ENCODE results near the gene RLBP1.

RLBP1 gene

GRCh38 chr15:89217686-89218376 is 3.5 kb downstream of the RLBP1 start:
- Histone ChIP-seq H3K79me2 (ENCODE audit: insufficient read depth, low read length) (no peaks in the 10 kb centered on the region), H3K4me2 (ENCODE audit: low read depth, low read length, poor library complexity, severe bottlenecking) (no peak overlapping the region), H3K36me3 (ENCODE audit: insufficient read depth, low read length) (no peaks in the 10 kb centered on the region), H3K9ac (ENCODE audit: low read depth, low read length, poor library complexity, severe bottlenecking) (no peak overlapping the region), H3K4me1 (ENCODE audit: insufficient read depth, low read length, poor library complexity, severe bottlenecking) (no peaks in the 10 kb centered on the region), H2AFZ (ENCODE audit: low read length) (no peak overlapping the region), H3K4me3 (ENCODE audit: low read length, poor library complexity, severe bottlenecking) (no peak overlapping the region), H3K9me3 (ENCODE audit: insufficient read depth, low read depth, low read length) (no peaks in the 10 kb centered on the region), H4K20me1 (ENCODE audit: insufficient read depth, low read length, poor library complexity, severe bottlenecking) (no peaks in the 10 kb centered on the region), H3F3A (ENCODE audit: low read depth) (no peaks in the 10 kb centered on the region), H3K9me2 (replicated peaks; ENCODE audit: low read depth, low read length) (no peaks in the 10 kb centered on the region), H3K27me3 (ENCODE audit: insufficient read depth, low read length, poor library complexity, severe bottlenecking) (no peaks in the 10 kb centered on the region)
- TF ChIP-seq EZH2phosphoT487 (IDR thresholded peaks at IDR 0.05; ENCODE audit: borderline replicate concordance) (no peak), CTCF (conservative IDR thresholded peaks at IDR 0.05; ENCODE audit: low read length) (no peak)

- Histone ChIP-seq H3K36me3 (ENCODE audit: insufficient read depth, low read length) (no peaks in the 10 kb centered on the region), H3K27me3 (ENCODE audit: insufficient read depth, low read length, poor library complexity, severe bottlenecking) (no peaks in the 10 kb centered on the region), H3K9me2 (replicated peaks; ENCODE audit: low read depth, low read length) (no peaks in the 10 kb centered on the region), H4K20me1 (ENCODE audit: insufficient read depth, low read length, poor library complexity, severe bottlenecking) (no peaks in the 10 kb centered on the region), H3F3A (ENCODE audit: low read depth) (no peaks in the 10 kb centered on the region), H3K79me2 (ENCODE audit: insufficient read depth, low read length) (no peaks in the 10 kb centered on the region), H3K4me2 (ENCODE audit: low read depth, low read length, poor library complexity, severe bottlenecking) (no peak overlapping the region), H3K9ac (ENCODE audit: low read depth, low read length, poor library complexity, severe bottlenecking) (no peak overlapping the region), H3K4me1 (ENCODE audit: insufficient read depth, low read length, poor library complexity, severe bottlenecking) (no peaks in the 10 kb centered on the region), H3K9me3 (ENCODE audit: insufficient read depth, low read depth, low read length) (no peaks in the 10 kb centered on the region), H3K4me3 (ENCODE audit: low read length, poor library complexity, severe bottlenecking) (no peak overlapping the region), H2AFZ (ENCODE audit: low read length) (no peak overlapping the region)
- no peak for TF ChIP-seq EZH2phosphoT487 (IDR thresholded peaks at IDR 0.05; ENCODE audit: borderline replicate concordance)
These were observed 4.3 kb downstream of the RLBP1 start for GRCh38 chr15:89217031-89217430.

- Histone ChIP-seq H3K79me2 (ENCODE audit: insufficient read depth, low read length) (no peaks in the 10 kb centered on the region), H3K27me3 (ENCODE audit: insufficient read depth, low read length, poor library complexity, severe bottlenecking) (no peaks in the 10 kb centered on the region), H3K9ac (ENCODE audit: low read depth, low read length, poor library complexity, severe bottlenecking) (no peak overlapping the region), H4K20me1 (ENCODE audit: insufficient read depth, low read length, poor library complexity, severe bottlenecking) (no peaks in the 10 kb centered on the region), H3K4me1 (ENCODE audit: insufficient read depth, low read length, poor library complexity, severe bottlenecking) (no peaks in the 10 kb centered on the region), H3K9me2 (replicated peaks; ENCODE audit: low read depth, low read length) (no peaks in the 10 kb centered on the region), H3K4me2 (ENCODE audit: low read depth, low read length, poor library complexity, severe bottlenecking) (no peak overlapping the region), H2AFZ (ENCODE audit: low read length) (no peak overlapping the region), H3F3A (ENCODE audit: low read depth) (no peaks in the 10 kb centered on the region), H3K36me3 (ENCODE audit: insufficient read depth, low read length) (no peaks in the 10 kb centered on the region), H3K9me3 (ENCODE audit: insufficient read depth, low read depth, low read length) (no peaks in the 10 kb centered on the region), H3K4me3 (ENCODE audit: low read length, poor library complexity, severe bottlenecking) (no peak overlapping the region)
- TF ChIP-seq EZH2phosphoT487 (IDR thresholded peaks at IDR 0.05; ENCODE audit: borderline replicate concordance) (no peak), CTCF (conservative IDR thresholded peaks at IDR 0.05; ENCODE audit: low read length) (no peak)
These were observed 5.8 kb downstream of the RLBP1 start for GRCh38 chr15:89215627-89216026.

- Histone ChIP-seq H4K20me1 (ENCODE audit: insufficient read depth, low read length, poor library complexity, severe bottlenecking) (no peaks in the 10 kb centered on the region), H3K79me2 (ENCODE audit: insufficient read depth, low read length) (no peaks in the 10 kb centered on the region), H3K9me2 (replicated peaks; ENCODE audit: low read depth, low read length) (no peaks in the 10 kb centered on the region), H2AFZ (ENCODE audit: low read length) (no peak overlapping the region), H3K27me3 (ENCODE audit: insufficient read depth, low read length, poor library complexity, severe bottlenecking) (no peaks in the 10 kb centered on the region), H3K9me3 (ENCODE audit: insufficient read depth, low read depth, low read length) (no peaks in the 10 kb centered on the region), H3K4me2 (ENCODE audit: low read depth, low read length, poor library complexity, severe bottlenecking) (no peak overlapping the region), H3K9ac (ENCODE audit: low read depth, low read length, poor library complexity, severe bottlenecking) (no peak overlapping the region), H3K4me1 (ENCODE audit: insufficient read depth, low read length, poor library complexity, severe bottlenecking) (peaks cover 12% of the 10 kb centered on the region), H3F3A (ENCODE audit: low read depth) (no peaks in the 10 kb centered on the region), H3K36me3 (ENCODE audit: insufficient read depth, low read length) (no peaks in the 10 kb centered on the region), H3K4me3 (ENCODE audit: low read length, poor library complexity, severe bottlenecking) (no peak overlapping the region)
- TF ChIP-seq CTCF (conservative IDR thresholded peaks at IDR 0.05; ENCODE audit: low read length) (no peak), EZH2phosphoT487 (IDR thresholded peaks at IDR 0.05; ENCODE audit: borderline replicate concordance) (no peak)
These were observed 9.7 kb downstream of the RLBP1 start for GRCh38 chr15:89211678-89212170.
